ENCODE measurements around the gene NUDT1.
"Not testable (repeated sequence)": the region's sequence is repeated elsewhere in the genome, so short reads cannot be mapped to it uniquely, and the experiment has no call there.

Gene NUDT1

GRCh38 chr7:2256306-2257045, 14.4 kb downstream of the NUDT1 start:
- H3K9me3 Mint-ChIP-seq: no peaks in the 10 kb centered on the region
- H3K4me3 Mint-ChIP-seq: no peak overlapping the region
- no peaks in the 10 kb centered on the region for H3K27me3 Mint-ChIP-seq (ENCODE audit: low read depth)
- no peak overlapping the region for H3K27ac Mint-ChIP-seq
- no peaks in the 10 kb centered on the region for H3K36me3 Mint-ChIP-seq (ENCODE audit: low read depth)
- H3K4me1 Mint-ChIP-seq (ENCODE audit: low read depth): peaks cover 4% of the 10 kb centered on the region

GRCh38 chr7:2257046-2257551, 15.1 kb downstream of the NUDT1 start:
- no peaks in the 10 kb centered on the region for H3K36me3 Mint-ChIP-seq (ENCODE audit: low read depth)
- peaks cover 9% of the 10 kb centered on the region for H3K4me1 Mint-ChIP-seq (ENCODE audit: low read depth)
- no peaks in the 10 kb centered on the region for H3K27me3 Mint-ChIP-seq (ENCODE audit: low read depth)
- no peak overlapping the region for H3K27ac Mint-ChIP-seq
- no peaks in the 10 kb centered on the region for H3K9me3 Mint-ChIP-seq
- H3K4me3 Mint-ChIP-seq: no peak overlapping the region

DNA sequence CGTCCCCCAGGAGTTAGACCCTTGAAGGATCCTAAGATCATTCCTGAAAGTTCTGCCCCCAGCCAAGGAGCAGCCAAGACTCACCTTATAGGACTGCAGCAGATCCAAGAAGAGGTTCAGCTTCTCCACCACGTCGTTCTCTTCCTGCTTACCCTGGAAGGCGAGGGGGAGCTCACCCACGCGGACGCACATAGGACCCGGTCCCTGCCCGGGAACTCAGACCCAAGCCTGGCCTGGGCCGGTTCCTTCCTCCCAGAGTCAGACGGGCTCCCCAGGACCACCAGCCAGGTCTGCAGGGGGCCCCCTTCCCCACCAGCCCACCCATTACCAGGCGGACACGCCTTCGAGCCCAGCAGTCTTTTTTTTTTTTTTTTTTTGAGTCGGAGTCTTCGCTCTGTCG, 15.6 kb downstream of the NUDT1 start:
- Mint-ChIP-seq H3K4me3 (no peak overlapping the region), H3K27ac (no peak overlapping the region), H3K9me3 (no peaks in the 10 kb centered on the region), H3K27me3 (ENCODE audit: low read depth) (no peaks in the 10 kb centered on the region), H3K4me1 (ENCODE audit: low read depth) (peaks cover 9% of the 10 kb centered on the region), H3K36me3 (ENCODE audit: low read depth) (no peaks in the 10 kb centered on the region)

- no peaks in the 10 kb centered on the region for H3K27me3 Mint-ChIP-seq (ENCODE audit: low read depth)
- no peaks in the 10 kb centered on the region for H3K9me3 Mint-ChIP-seq
- no peak overlapping the region for H3K27ac Mint-ChIP-seq
- no peaks in the 10 kb centered on the region for H3K36me3 Mint-ChIP-seq (ENCODE audit: low read depth)
- H3K4me1 Mint-ChIP-seq (ENCODE audit: low read depth): peaks cover 9% of the 10 kb centered on the region
- H3K4me3 Mint-ChIP-seq: no peak overlapping the region
These were observed 16.8 kb downstream of the NUDT1 start for GRCh38 chr7:2258661-2259365.

DNA sequence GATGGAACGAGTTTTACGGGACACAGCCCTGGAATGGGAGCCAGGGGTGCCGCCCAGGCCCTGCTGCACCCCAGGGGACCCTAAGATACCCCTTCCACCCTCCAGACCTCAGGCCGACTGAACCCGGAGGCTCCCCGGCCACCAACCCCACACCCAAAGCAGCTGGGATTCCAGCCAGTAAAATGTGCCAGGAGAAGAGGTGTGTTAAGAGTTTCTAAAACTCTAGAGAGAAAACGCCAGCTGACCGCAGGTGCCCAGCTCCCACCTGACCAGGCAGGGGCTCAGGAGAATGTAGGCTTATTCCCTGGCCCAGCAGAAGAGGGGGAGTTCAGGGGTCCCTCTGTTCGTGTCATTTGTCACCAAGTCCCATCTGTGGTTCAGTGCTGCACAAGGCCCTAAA, 17.5 kb downstream of the NUDT1 start:
- peaks cover 1% of the 10 kb centered on the region for H3K36me3 Mint-ChIP-seq (ENCODE audit: low read depth)
- no peak overlapping the region for H3K4me3 Mint-ChIP-seq
- no peak overlapping the region for H3K27ac Mint-ChIP-seq
- no peaks in the 10 kb centered on the region for H3K27me3 Mint-ChIP-seq (ENCODE audit: low read depth)
- no peaks in the 10 kb centered on the region for H3K9me3 Mint-ChIP-seq
- H3K4me1 Mint-ChIP-seq (ENCODE audit: low read depth): peaks cover 9% of the 10 kb centered on the region

GRCh38 chr7:2260820-2261219, 18.8 kb downstream of the NUDT1 start:
- peaks cover 1% of the 10 kb centered on the region for H3K36me3 Mint-ChIP-seq (ENCODE audit: low read depth)
- no peaks in the 10 kb centered on the region for H3K9me3 Mint-ChIP-seq
- H3K4me1 Mint-ChIP-seq (ENCODE audit: low read depth): peaks cover 6% of the 10 kb centered on the region
- H3K27me3 Mint-ChIP-seq (ENCODE audit: low read depth): no peaks in the 10 kb centered on the region
- no peak overlapping the region for H3K4me3 Mint-ChIP-seq
- no peak overlapping the region for H3K27ac Mint-ChIP-seq

DNA sequence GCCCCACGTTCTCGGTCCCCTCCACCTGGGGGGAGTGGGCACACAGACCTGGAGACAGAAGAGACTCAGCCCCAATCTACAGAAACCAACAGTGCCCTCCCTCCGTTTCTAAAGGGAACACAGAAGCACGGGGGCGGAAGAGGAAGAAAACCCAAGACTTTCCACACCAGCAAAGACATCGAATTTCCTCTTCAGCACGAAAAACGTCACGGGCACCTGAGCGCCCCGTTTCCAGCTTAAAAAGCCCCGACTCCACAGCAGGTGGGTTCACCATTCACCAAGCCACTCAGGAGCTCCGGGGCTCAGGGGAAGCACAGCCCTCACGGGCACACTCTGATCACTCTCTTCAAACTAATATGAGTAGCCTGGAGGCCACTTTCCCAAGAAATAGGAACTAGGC, 19.6 kb downstream of the NUDT1 start:
- Mint-ChIP-seq H3K27ac (peak overlapping the region; percentile 54), H3K9me3 (no peaks in the 10 kb centered on the region), H3K36me3 (ENCODE audit: low read depth) (peaks cover 1% of the 10 kb centered on the region), H3K4me1 (ENCODE audit: low read depth) (peaks cover 6% of the 10 kb centered on the region), H3K27me3 (ENCODE audit: low read depth) (no peaks in the 10 kb centered on the region), H3K4me3 (peak overlapping the region; percentile 19)

DNA sequence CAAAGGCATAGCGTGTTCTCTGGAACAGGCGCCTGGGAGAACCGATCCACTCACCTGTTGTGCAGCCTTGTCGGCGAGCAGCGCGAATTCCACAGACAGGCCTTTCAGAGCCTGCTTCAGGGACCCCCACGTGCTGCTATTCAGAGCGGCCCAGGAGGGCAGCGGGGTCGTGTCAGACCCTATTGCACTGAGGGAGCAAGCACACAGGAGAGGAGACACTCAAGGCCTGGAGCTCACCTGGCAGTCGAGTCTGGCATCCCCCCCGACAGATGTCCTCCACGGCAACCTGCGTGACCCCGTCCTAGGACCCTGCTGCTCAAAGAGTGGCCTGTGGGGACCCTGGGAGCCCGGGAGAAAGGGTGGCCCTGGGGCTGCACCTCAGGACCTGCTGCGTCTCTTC, 21.1 kb downstream of the NUDT1 start:
- no peaks in the 10 kb centered on the region for H3K27me3 Mint-ChIP-seq (ENCODE audit: low read depth)
- peaks cover 6% of the 10 kb centered on the region for H3K4me1 Mint-ChIP-seq (ENCODE audit: low read depth)
- no peaks in the 10 kb centered on the region for H3K9me3 Mint-ChIP-seq
- H3K4me3 Mint-ChIP-seq: no peak overlapping the region
- H3K27ac Mint-ChIP-seq: no peak overlapping the region
- H3K36me3 Mint-ChIP-seq (ENCODE audit: low read depth): peaks cover 1% of the 10 kb centered on the region

GRCh38 chr7:2264158-2264557, 22.1 kb downstream of the NUDT1 start:
- H3K4me1 Mint-ChIP-seq (ENCODE audit: low read depth): peaks cover 6% of the 10 kb centered on the region
- H3K27me3 Mint-ChIP-seq (ENCODE audit: low read depth): no peaks in the 10 kb centered on the region
- H3K9me3 Mint-ChIP-seq: no peaks in the 10 kb centered on the region
- peaks cover 1% of the 10 kb centered on the region for H3K36me3 Mint-ChIP-seq (ENCODE audit: low read depth)
- no peak overlapping the region for H3K4me3 Mint-ChIP-seq
- no peak overlapping the region for H3K27ac Mint-ChIP-seq

DNA sequence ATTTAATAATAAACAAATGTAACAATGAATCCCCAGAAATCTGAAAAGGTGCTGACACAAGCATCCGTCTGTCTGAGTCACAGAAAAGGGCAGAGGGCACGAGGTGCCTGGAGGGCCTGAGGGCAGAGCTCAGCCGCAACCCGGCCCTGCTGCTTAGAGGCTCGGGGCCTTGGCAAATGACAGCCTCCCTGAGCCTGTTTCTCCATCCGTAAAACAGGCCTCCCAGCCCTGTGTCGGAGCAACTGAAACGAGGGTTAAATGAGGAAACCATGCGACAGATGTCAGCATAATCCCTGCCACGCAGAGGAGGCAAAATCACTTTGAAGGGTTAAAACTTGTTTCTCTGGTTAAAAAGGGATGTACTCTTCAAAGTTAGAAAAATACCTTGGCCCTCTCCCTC, 24.9 kb downstream of the NUDT1 start:
- Mint-ChIP-seq H3K27me3 (ENCODE audit: low read depth) (no peaks in the 10 kb centered on the region), H3K4me3 (no peak overlapping the region), H3K4me1 (ENCODE audit: low read depth) (peaks cover under 1% of the 10 kb centered on the region), H3K27ac (no peak overlapping the region), H3K36me3 (ENCODE audit: low read depth) (peaks cover 1% of the 10 kb centered on the region), H3K9me3 (no peaks in the 10 kb centered on the region)

DNA sequence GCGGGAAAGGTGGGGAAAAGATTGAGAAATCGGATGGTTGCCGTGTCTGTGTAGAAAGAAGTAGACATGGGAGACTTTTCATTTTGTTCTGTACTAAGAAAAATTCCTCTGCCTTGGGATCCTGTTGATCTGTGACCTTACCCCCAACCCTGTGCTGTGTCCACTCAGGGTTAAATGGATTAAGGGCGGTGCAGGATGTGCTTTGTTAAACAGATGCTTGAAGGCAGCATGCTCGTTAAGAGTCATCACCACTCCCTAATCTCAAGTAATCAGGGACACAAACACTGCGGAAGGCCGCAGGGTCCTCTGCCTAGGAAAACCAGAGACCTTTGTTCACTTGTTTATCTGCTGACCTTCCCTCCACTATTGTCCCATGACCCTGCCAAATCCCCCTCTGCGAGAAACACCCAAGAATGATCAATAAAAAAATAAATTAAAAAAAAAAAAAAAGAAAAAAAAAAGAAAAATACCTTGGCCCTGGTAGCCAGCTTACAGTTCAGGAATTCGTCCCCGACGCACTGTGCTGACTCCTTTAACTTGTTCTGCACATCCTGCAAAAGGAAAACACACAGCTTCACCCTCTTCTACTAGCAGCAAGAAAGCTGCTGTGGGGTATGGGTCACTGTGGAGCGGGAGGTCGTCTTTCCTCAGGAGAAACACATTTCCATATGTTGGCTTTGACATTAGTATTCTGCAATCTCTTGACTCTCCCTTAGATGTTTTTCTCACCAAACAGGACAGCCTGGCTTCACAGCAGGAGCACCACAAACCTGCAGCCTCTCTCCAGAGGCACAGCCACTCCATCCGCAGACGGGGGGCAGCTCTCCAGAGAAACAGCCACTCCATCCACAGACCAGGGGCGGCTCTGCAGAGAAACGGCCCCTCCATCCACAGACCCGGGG, 27.3 kb downstream of the NUDT1 start:
- not testable (repeated sequence) for H3K9me3 Mint-ChIP-seq; H3K27me3 Mint-ChIP-seq (ENCODE audit: low read depth); H3K4me1 Mint-ChIP-seq (ENCODE audit: low read depth); H3K36me3 Mint-ChIP-seq (ENCODE audit: low read depth); H3K4me3 Mint-ChIP-seq; H3K27ac Mint-ChIP-seq

GRCh38 chr7:2269991-2270460, 28.0 kb downstream of the NUDT1 start:
- no peaks in the 10 kb centered on the region for H3K36me3 Mint-ChIP-seq (ENCODE audit: low read depth)

DNA sequence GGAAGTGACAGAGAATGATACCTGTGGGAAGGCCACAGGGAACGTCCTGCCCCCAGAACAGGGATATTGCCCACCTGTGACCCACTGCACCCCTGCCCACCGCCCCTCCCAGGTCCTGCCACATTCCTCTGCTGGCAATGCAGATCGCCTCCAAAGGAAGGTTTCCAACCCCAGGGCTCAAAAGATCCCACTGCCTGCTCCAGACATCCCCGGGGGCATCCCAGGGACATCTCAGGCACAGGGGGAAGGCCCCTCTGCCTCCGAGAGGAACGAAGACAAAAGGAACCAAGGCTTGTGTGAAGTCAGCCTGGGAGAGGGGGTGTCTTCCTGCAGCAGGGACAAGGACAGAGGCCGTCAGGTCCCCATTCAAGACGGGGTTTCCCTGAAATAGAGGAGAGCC, 28.5 kb downstream of the NUDT1 start:
- Mint-ChIP-seq H3K36me3 (ENCODE audit: low read depth) (no peaks in the 10 kb centered on the region), H3K9me3 (no peaks in the 10 kb centered on the region), H3K4me1 (ENCODE audit: low read depth) (no peaks in the 10 kb centered on the region), H3K27ac (no peak overlapping the region), H3K27me3 (ENCODE audit: low read depth) (no peaks in the 10 kb centered on the region), H3K4me3 (no peak overlapping the region)

More at GRCh38 chr7:2269991-2270460, 28.0 kb downstream of the NUDT1 start:
- H3K4me3 Mint-ChIP-seq: no peak overlapping the region
- no peaks in the 10 kb centered on the region for H3K4me1 Mint-ChIP-seq (ENCODE audit: low read depth)
- H3K27me3 Mint-ChIP-seq (ENCODE audit: low read depth): no peaks in the 10 kb centered on the region
- no peaks in the 10 kb centered on the region for H3K9me3 Mint-ChIP-seq
- no peak overlapping the region for H3K27ac Mint-ChIP-seq

DNA sequence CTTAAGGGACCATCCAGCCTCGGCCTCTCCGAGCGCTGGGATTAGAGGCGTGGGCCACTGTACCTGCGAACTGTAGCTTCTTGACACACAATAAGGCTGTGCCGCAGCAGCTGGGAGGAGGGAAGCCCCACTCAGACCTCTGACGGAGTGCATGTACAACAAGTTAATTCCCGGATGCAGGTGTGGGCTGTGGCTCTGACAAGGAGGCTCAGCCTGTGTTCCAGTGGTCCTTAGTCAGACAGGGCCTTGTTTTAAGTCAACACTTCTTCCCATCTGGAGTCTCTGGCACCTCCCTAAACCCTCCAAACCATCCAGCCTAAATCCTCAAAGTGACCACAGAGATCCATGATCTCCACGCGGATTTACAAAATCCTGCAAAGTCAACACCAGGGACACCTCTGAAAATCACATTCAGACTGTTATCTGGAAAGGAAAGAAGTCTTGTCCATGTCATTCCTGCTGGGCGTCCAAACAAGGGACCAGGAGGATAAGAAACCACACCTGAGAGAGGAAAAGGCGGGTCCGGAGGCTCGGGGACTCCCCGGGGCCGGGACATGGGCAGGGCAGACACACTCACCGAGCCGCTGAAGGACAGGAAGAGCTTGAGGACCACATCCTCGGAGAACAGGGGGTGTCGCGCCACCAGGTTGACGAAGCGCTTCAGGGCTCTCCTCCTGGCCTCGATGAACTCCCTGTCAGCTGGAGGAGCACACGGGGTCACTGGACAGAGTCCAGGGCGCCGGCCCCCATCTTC, 29.4 kb downstream of the NUDT1 start:
- Mint-ChIP-seq H3K27me3 (ENCODE audit: low read depth) (no peaks in the 10 kb centered on the region), H3K4me3 (no peak overlapping the region), H3K4me1 (ENCODE audit: low read depth) (no peaks in the 10 kb centered on the region), H3K9me3 (no peaks in the 10 kb centered on the region), H3K36me3 (ENCODE audit: low read depth) (no peaks in the 10 kb centered on the region), H3K27ac (no peak overlapping the region)

All from T-helper 1 cell treated with Interleukin-12 subunit alpha and Interleukin-12 subunit beta and Interleukin-4 antibody, amounts not matched to agents 30 μg/mL and 1 μg/mL, for 36 hours (primary cell).